Osteoblast (primary cell): ENCODE measurements around the gene SELENOH. TPM values are rescaled to one million over a fixed set of nuclear protein-coding genes. Genes with fewer than 3 reads are reported as not detected.

ENCODE experiments used
- DNase-seq: peaks from one replicate; pipeline ENCODE4 v3.0.0; 2011; ENCODE audit warnings: low spot score, mixed read lengths; ENCODE audit not compliant: insufficient read length; ENCODE audit errors: missing footprints
- H2AFZ ChIP-seq: 2 replicates; pipeline ENCODE4 v1.6.0; 2011; ENCODE audit warnings: mild to moderate bottlenecking, low read length
- H3K27ac ChIP-seq: 2 replicates; pipeline ENCODE4 v1.5.1; 2011; ENCODE audit warnings: mild to moderate bottlenecking, low read depth, low read length, moderate library complexity
- H3K27me3 ChIP-seq: 2 replicates; pipeline ENCODE4 v1.6.0; 2012; ENCODE audit warnings: mild to moderate bottlenecking, control low read depth, inconsistent platforms, low read length, moderate library complexity; ENCODE audit not compliant: insufficient read depth
- H3K36me3 ChIP-seq: 2 replicates; pipeline ENCODE4 v1.5.1; 2011; ENCODE audit warnings: mild to moderate bottlenecking, low read length, control low read depth, moderate library complexity; ENCODE audit not compliant: insufficient read depth
- H3K4me1 ChIP-seq: 2 replicates; pipeline ENCODE4 v1.5.1; 2011; ENCODE audit warnings: mild to moderate bottlenecking, low read length, control low read depth, moderate library complexity; ENCODE audit not compliant: insufficient read depth
- H3K4me2 ChIP-seq: 2 replicates; pipeline ENCODE4 v1.6.0; 2011; ENCODE audit warnings: mild to moderate bottlenecking, low read length; ENCODE audit not compliant: insufficient read depth
- H3K4me3 ChIP-seq: fragments of 200-600 bp; sonication (generic); 3 replicates; pipeline ENCODE4 v1.5.1; 2012; ENCODE audit warnings: mild to moderate bottlenecking, low read length, inconsistent platforms; ENCODE audit not compliant: insufficient read depth
- H3K79me2 ChIP-seq: 2 replicates; pipeline ENCODE4 v1.6.0; 2012; ENCODE audit warnings: mild to moderate bottlenecking, low read length, control low read depth, inconsistent platforms; ENCODE audit not compliant: insufficient read depth
- H3K9me3 ChIP-seq: 2 replicates; pipeline ENCODE4 v1.5.1; 2011; ENCODE audit warnings: low read depth, low read length, control low read depth
- H4K20me1 ChIP-seq: 2 replicates; pipeline ENCODE4 v1.6.0; 2012; ENCODE audit warnings: mild to moderate bottlenecking, low read length, control low read depth; ENCODE audit not compliant: insufficient read depth
- CTCF ChIP-seq: IDR thresholded peaks from 2 replicates; pipeline ENCODE4 v1.5.1; 2011; ENCODE audit warnings: mild to moderate bottlenecking, low read depth, low read length, moderate library complexity; ENCODE audit errors: extremely low read depth
- total RNA-seq: library from RNA; depleted of rRNA; stranded (reverse); fragments of >200 nt; gene quantifications from 2 replicates; pipeline ENCODE4 v1.2.3, GENCODE V29; 2012

SELENOH gene
- total RNA-seq, 1 donor = 68.8 TPM

- H3K4me1 ChIP-seq = peaks cover 63% of the 10 kb centered on the region
- no peak for TF ChIP-seq CTCF
- H3K9me3 ChIP-seq = no peaks in the 10 kb centered on the region
- peaks cover 64% of the 10 kb centered on the region for H4K20me1 ChIP-seq
- no peak for DNase-seq
- peak overlapping the region; percentile 49 for H3K4me3 ChIP-seq
- H3K4me2 ChIP-seq = peak overlapping the region; percentile 73
- no peak overlapping the region for H2AFZ ChIP-seq
- no peaks in the 10 kb centered on the region for H3K36me3 ChIP-seq
- peaks cover 94% of the 10 kb centered on the region for H3K79me2 ChIP-seq
- peak overlapping the region; percentile 96 for H3K27ac ChIP-seq
- H3K27me3 ChIP-seq = no peaks in the 10 kb centered on the region
Observed at GRCh38 chr11:57776031-57776521, 34.8 kb downstream of the SELENOH start.

GRCh38 chr11:57776577-57777210 is 35.4 kb downstream of the SELENOH start:
- peak overlapping the region; percentile 73 for H3K4me2 ChIP-seq
- no peak for DNase-seq
- no peaks in the 10 kb centered on the region for H3K36me3 ChIP-seq
- H3K79me2 ChIP-seq = peaks cover 94% of the 10 kb centered on the region
- H3K27ac ChIP-seq = peak overlapping the region; percentile 96
- no peaks in the 10 kb centered on the region for H3K27me3 ChIP-seq
- no peak overlapping the region for H3K4me3 ChIP-seq
- no peak for TF ChIP-seq CTCF
- peaks cover 62% of the 10 kb centered on the region for H4K20me1 ChIP-seq
- no peak overlapping the region for H2AFZ ChIP-seq
- H3K9me3 ChIP-seq = no peaks in the 10 kb centered on the region
- H3K4me1 ChIP-seq = peaks cover 63% of the 10 kb centered on the region

GRCh38 chr11:57777969-57778317 is 36.7 kb downstream of the SELENOH start:
- no peak overlapping the region for H2AFZ ChIP-seq
- no peak for TF ChIP-seq CTCF
- H3K79me2 ChIP-seq = peaks cover 94% of the 10 kb centered on the region
- peak overlapping the region; percentile 77 for H3K4me2 ChIP-seq
- H3K27ac ChIP-seq = peak overlapping the region; percentile 96
- H3K27me3 ChIP-seq = no peaks in the 10 kb centered on the region
- peaks cover 52% of the 10 kb centered on the region for H3K4me1 ChIP-seq
- H3K36me3 ChIP-seq = no peaks in the 10 kb centered on the region
- no peak for DNase-seq
- H4K20me1 ChIP-seq = peaks cover 53% of the 10 kb centered on the region
- peak overlapping the region; percentile 36 for H3K4me3 ChIP-seq
- H3K9me3 ChIP-seq = no peaks in the 10 kb centered on the region

- Histone ChIP-seq H3K4me2 (peak overlapping the region; percentile 77), H3K27me3 (no peaks in the 10 kb centered on the region), H4K20me1 (peaks cover 48% of the 10 kb centered on the region), H3K4me3 (peak overlapping the region; percentile 36), H2AFZ (no peak overlapping the region), H3K27ac (peak overlapping the region; percentile 96), H3K4me1 (peaks cover 49% of the 10 kb centered on the region), H3K9me3 (no peaks in the 10 kb centered on the region), H3K36me3 (no peaks in the 10 kb centered on the region), H3K79me2 (peaks cover 93% of the 10 kb centered on the region)
- no peak for TF ChIP-seq CTCF
- peak; percentile 90 for DNase-seq
Observed at GRCh38 chr11:57778318-57779037, 37.2 kb downstream of the SELENOH start.
